HCT116 (cell line): ENCODE data around the gene CHRNA4. TPM values are rescaled to one million over a fixed set of nuclear protein-coding genes. Genes with fewer than 3 reads are reported as not detected.

Experiments used
- ATAC-seq: fragments of 200-7000 bp; cut with Tn5 transposase; 2 replicates; pipeline ENCODE4 v1.9.1; 2020; ENCODE audit warnings: mild to moderate bottlenecking, moderate library complexity
- BruUV-seq: library from RNA; stranded (reverse); fragments of 400-500 nt; replicated peaks from 2 replicates; lab custom pipeline; 2021; lab: Mats Ljungman, UMichigan
- CTCF ChIA-PET: fragments of 300-600 bp; sonication (Branson Sonifier 250); formaldehyde crosslinking; loops from one replicate; lab custom pipeline; 2021; ENCODE audit warnings: antibody characterized with exemption; lab: Charles Lee
- POLR2A ChIA-PET: fragments of 300-600, 350-600 bp; sonication (Branson Sonifier 250); formaldehyde crosslinking; loops from one replicate; lab custom pipeline; 2021; ENCODE audit warnings: antibody characterized with exemption; lab: Charles Lee
- RAD21 ChIA-PET, 2 experiments: fragments of 300-600 bp; sonication (Branson Sonifier 250); formaldehyde crosslinking; loops; one replicate each; lab custom pipeline; 2023; ENCODE audit warnings: low total read pairs in 2 of 2; ENCODE audit not compliant: uncharacterized antibody in 2 of 2, unreplicated experiment in 2 of 2, low non-redundant PET in 1 of 2; lab: Charles Lee
- DNase-seq: peaks from one replicate; pipeline ENCODE4 v3.0.0-alpha.2; 2010; ENCODE audit warnings: low read depth, low spot score
- H2AFZ ChIP-seq: fragments of 200-600 bp; shearing (Covaris generic), sonication (generic); 2 replicates; pipeline ENCODE4 v1.6.1; 2017; ENCODE audit warnings: low read depth, mixed run types, mixed read lengths, antibody characterized with exemption, low read length; ENCODE audit not compliant: poor library complexity, severe bottlenecking
- H3K27ac ChIP-seq: 2 replicates; pipeline ENCODE4 v1.5.1; 2012; ENCODE audit warnings: low read depth, low read length
- H3K27me3 ChIP-seq: fragments of 200-600 bp; sonication (generic); 2 replicates; pipeline ENCODE4 v1.6.1; 2016; ENCODE audit warnings: mixed run types, low read length, mixed read lengths; ENCODE audit not compliant: insufficient read depth
- H3K36me3 ChIP-seq, 2 experiments: fragments of 200-500 bp in 1 of 2; fragments of 200-600 bp in 1 of 2; sonication (Bioruptor generic) in 1 of 2; sonication (generic) in 1 of 2; 2 replicates each; pipeline versions ENCODE4 v1.5.1 to v1.6.1; 2014 to 2016; ENCODE audit warnings: low read length in 2 of 2, inconsistent platforms in 1 of 2, mixed read lengths in 1 of 2, mixed run types in 1 of 2; ENCODE audit not compliant: insufficient read depth in 2 of 2, control insufficient read depth in 1 of 2
- H3K4me1 ChIP-seq, 2 experiments: fragments of 200-600 bp in 1 of 2; sonication (generic) in 1 of 2; 2 replicates each; pipeline versions ENCODE4 v1.5.1 to v1.6.1; 2012 to 2017; ENCODE audit warnings: low read length in 2 of 2, inconsistent platforms in 1 of 2, mild to moderate bottlenecking in 1 of 2, mixed read lengths in 1 of 2, mixed run types in 1 of 2, moderate library complexity in 1 of 2; ENCODE audit not compliant: insufficient read depth in 2 of 2, control insufficient read depth in 1 of 2
- H3K4me2 ChIP-seq: fragments of 200-600 bp; sonication (generic); 2 replicates; pipeline ENCODE4 v1.6.1; 2017; ENCODE audit warnings: mixed run types, low read length, mixed read lengths
- H3K4me3 ChIP-seq, 2 experiments: fragments of 200-600 bp in 1 of 2; sonication (generic) in 1 of 2; replicated peaks in 1 of 2; 2 replicates each; pipeline ENCODE4 v1.5.1; 2011 to 2016; ENCODE audit warnings: low read length in 2 of 2, control low read depth in 1 of 2, low read depth in 1 of 2, mild to moderate bottlenecking in 1 of 2, mixed read lengths in 1 of 2, mixed run types in 1 of 2
- H3K79me2 ChIP-seq: fragments of 200-600 bp; sonication (generic); 2 replicates; pipeline ENCODE4 v1.6.1; 2017; ENCODE audit warnings: mild to moderate bottlenecking, mixed run types, low read length, moderate library complexity, mixed read lengths; ENCODE audit not compliant: insufficient read depth
- H3K9ac ChIP-seq: fragments of 200-600 bp; sonication (generic); 2 replicates; pipeline ENCODE4 v1.6.1; 2016; ENCODE audit warnings: low read length, mixed read lengths
- H3K9me2 ChIP-seq: fragments of 200-600 bp; sonication (generic), shearing (Covaris generic); 2 replicates; pipeline ENCODE4 v1.6.1; 2017; ENCODE audit warnings: mixed run types, mild to moderate bottlenecking, moderate library complexity; ENCODE audit not compliant: insufficient read depth
- H3K9me3 ChIP-seq, 2 experiments: fragments of 200-500 bp in 1 of 2; fragments of 200-600 bp in 1 of 2; sonication (Bioruptor generic) in 1 of 2; sonication (generic) in 1 of 2; 2 replicates each; pipeline ENCODE4 v1.6.1; 2014 to 2017; ENCODE audit warnings: low read length in 2 of 2, mixed read lengths in 2 of 2, inconsistent platforms in 1 of 2, low read depth in 1 of 2, mild to moderate bottlenecking in 1 of 2, mixed run types in 1 of 2, moderate library complexity in 1 of 2; ENCODE audit not compliant: control insufficient read depth in 1 of 2, insufficient read depth in 1 of 2
- H4K20me1 ChIP-seq: fragments of 200-600 bp; sonication (generic), shearing (Covaris generic); 2 replicates; pipeline ENCODE4 v1.6.1; 2017; ENCODE audit warnings: mixed run types, mild to moderate bottlenecking, moderate library complexity; ENCODE audit not compliant: insufficient read depth
- ATF3 ChIP-seq: IDR thresholded peaks from 2 replicates; pipeline ENCODE4 v1.6.1; 2012
- CEBPB ChIP-seq: IDR thresholded peaks from 2 replicates; pipeline ENCODE4 v1.6.1; 2012; ENCODE audit warnings: low read depth
- EGR1 ChIP-seq: IDR thresholded peaks from 2 replicates; pipeline ENCODE4 v1.6.1; 2012; ENCODE audit warnings: low read depth
- EZH2 ChIP-seq: fragments of 200-600 bp; sonication (generic); IDR thresholded peaks from 2 replicates; pipeline ENCODE4 v1.6.1; 2017; ENCODE audit warnings: antibody characterized with exemption, mixed run types
- JUND ChIP-seq: IDR thresholded peaks from 2 replicates; pipeline ENCODE4 v1.6.1; 2012
- MAX ChIP-seq: IDR thresholded peaks from 2 replicates; pipeline ENCODE4 v1.6.1; 2012
- POLR2AphosphoS5 ChIP-seq: IDR thresholded peaks from 2 replicates; pipeline ENCODE4 v1.6.1; 2011; ENCODE audit warnings: mild to moderate bottlenecking, low read depth, low read length, moderate library complexity
- RAD21 ChIP-seq: IDR thresholded peaks from 2 replicates; pipeline ENCODE4 v1.6.1; 2012; ENCODE audit warnings: low read depth, mild to moderate bottlenecking
- SP1 ChIP-seq: IDR thresholded peaks from 2 replicates; pipeline ENCODE4 v1.6.1; 2012; ENCODE audit warnings: low read depth
- SRF ChIP-seq: IDR thresholded peaks from 2 replicates; pipeline ENCODE4 v1.6.1; 2012; ENCODE audit warnings: low read depth
- ZFX ChIP-seq: fragments of 450-650 bp; IDR thresholded peaks from 2 replicates; pipeline ENCODE4 v1.6.1; 2017
- ZNF274 ChIP-seq: fragments of 200-500 bp; sonication (Bioruptor generic); IDR thresholded peaks from 2 replicates; pipeline ENCODE4 v1.6.1; 2014; ENCODE audit warnings: mild to moderate bottlenecking, low read depth, low read length, inconsistent platforms
- intact Hi-C: fragments of 100-400 bp; cut with micrococcal nuclease; formaldehyde crosslinking; loops from 2 replicates; pipeline ENCODE4 v1.10.0; 2022
- total RNA-seq: library from RNA; stranded (reverse); gene quantifications from one replicate; pipeline ENCODE4 v1.2.1, GENCODE V29; 2021; ENCODE audit not compliant: unreplicated experiment
- TF ChIP-seq, protein P1 (sequence below): IDR thresholded peaks from 2 replicates; pipeline ENCODE4 v1.6.1; 2011; ENCODE audit warnings: mild to moderate bottlenecking, low read length, moderate library complexity; ENCODE audit not compliant: insufficient replicate concordance; ENCODE audit errors: extremely low read depth
- TF ChIP-seq, protein P2 (sequence below): IDR thresholded peaks from 2 replicates; pipeline ENCODE4 v1.6.1; 2012; ENCODE audit warnings: low read depth

Gene CHRNA4
- total RNA-seq, 1 experiment from 2014 or later: not detected

- H3K9me3 ChIP-seq: peaks cover 3 to 4% of the 10 kb centered on the region in 2 experiments; a peak in 1 of 4 replicates
- H3K4me3 ChIP-seq: no peak overlapping the region
- no peaks in the 10 kb centered on the region for H3K36me3 ChIP-seq
- no peak for DNase-seq
- no peaks in the 10 kb centered on the region for H3K79me2 ChIP-seq
- ChIA-PET POLR2A (no interaction called here), CTCF (no interaction called here), RAD21 (no interaction called here)
- intact Hi-C loops: no loop called here
- BruUV-seq: no TSS peak
- TF ChIP-seq MAX: no peak
- TF ChIP-seq ZNF274: no peak
- TF ChIP-seq, protein P1, sequence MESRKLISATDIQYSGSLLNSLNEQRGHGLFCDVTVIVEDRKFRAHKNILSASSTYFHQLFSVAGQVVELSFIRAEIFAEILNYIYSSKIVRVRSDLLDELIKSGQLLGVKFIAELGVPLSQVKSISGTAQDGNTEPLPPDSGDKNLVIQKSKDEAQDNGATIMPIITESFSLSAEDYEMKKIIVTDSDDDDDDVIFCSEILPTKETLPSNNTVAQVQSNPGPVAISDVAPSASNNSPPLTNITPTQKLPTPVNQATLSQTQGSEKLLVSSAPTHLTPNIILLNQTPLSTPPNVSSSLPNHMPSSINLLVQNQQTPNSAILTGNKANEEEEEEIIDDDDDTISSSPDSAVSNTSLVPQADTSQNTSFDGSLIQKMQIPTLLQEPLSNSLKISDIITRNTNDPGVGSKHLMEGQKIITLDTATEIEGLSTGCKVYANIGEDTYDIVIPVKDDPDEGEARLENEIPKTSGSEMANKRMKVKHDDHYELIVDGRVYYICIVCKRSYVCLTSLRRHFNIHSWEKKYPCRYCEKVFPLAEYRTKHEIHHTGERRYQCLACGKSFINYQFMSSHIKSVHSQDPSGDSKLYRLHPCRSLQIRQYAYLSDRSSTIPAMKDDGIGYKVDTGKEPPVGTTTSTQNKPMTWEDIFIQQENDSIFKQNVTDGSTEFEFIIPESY: no peak
- no peaks in the 10 kb centered on the region for H3K9me2 ChIP-seq
- H4K20me1 ChIP-seq: no peaks in the 10 kb centered on the region
- H3K4me1 ChIP-seq: no peaks in the 10 kb centered on the region
- H2AFZ ChIP-seq: no peak overlapping the region
- no peak overlapping the region for H3K4me2 ChIP-seq
- no peaks in the 10 kb centered on the region for H3K27me3 ChIP-seq
- H3K27ac ChIP-seq: no peak overlapping the region
- H3K9ac ChIP-seq: no peak overlapping the region
- no peak for ATAC-seq
These were observed 29.3 kb downstream of the CHRNA4 start for GRCh38 chr20:63331741-63332400.

GRCh38 chr20:63330940-63331339 is 30.2 kb downstream of the CHRNA4 start:
- no peaks in the 10 kb centered on the region for H3K79me2 ChIP-seq
- ChIA-PET RAD21 (no interaction called here), POLR2A (no interaction called here), CTCF (no interaction called here)
- DNase-seq (no peak), ATAC-seq (no peak)
- H3K4me3 ChIP-seq: no peak overlapping the region
- peaks cover 3 to 4% of the 10 kb centered on the region in 2 experiments; a peak in 1 of 4 replicates for H3K9me3 ChIP-seq
- intact Hi-C loops: no loop called here
- H3K27me3 ChIP-seq: no peaks in the 10 kb centered on the region
- no peak overlapping the region for H3K27ac ChIP-seq
- no peak overlapping the region for H2AFZ ChIP-seq
- BruUV-seq: no TSS peak
- no peaks in the 10 kb centered on the region for H4K20me1 ChIP-seq
- H3K9me2 ChIP-seq: no peaks in the 10 kb centered on the region
- no peak overlapping the region for H3K4me2 ChIP-seq
- no peak overlapping the region for H3K9ac ChIP-seq
- peaks cover 0 to 8% of the 10 kb centered on the region in 2 experiments; a peak in 2 of 4 replicates for H3K4me1 ChIP-seq
- no peaks in the 10 kb centered on the region for H3K36me3 ChIP-seq
- TF ChIP-seq ATF3 (no peak), SP1 (no peak), MAX (no peak), JUND (no peak), CEBPB (no peak), EGR1 (no peak), EZH2 (no peak), SRF (no peak), POLR2AphosphoS5 (no peak), ZFX (no peak), RAD21 (no peak)
- TF ChIP-seq, protein P2, sequence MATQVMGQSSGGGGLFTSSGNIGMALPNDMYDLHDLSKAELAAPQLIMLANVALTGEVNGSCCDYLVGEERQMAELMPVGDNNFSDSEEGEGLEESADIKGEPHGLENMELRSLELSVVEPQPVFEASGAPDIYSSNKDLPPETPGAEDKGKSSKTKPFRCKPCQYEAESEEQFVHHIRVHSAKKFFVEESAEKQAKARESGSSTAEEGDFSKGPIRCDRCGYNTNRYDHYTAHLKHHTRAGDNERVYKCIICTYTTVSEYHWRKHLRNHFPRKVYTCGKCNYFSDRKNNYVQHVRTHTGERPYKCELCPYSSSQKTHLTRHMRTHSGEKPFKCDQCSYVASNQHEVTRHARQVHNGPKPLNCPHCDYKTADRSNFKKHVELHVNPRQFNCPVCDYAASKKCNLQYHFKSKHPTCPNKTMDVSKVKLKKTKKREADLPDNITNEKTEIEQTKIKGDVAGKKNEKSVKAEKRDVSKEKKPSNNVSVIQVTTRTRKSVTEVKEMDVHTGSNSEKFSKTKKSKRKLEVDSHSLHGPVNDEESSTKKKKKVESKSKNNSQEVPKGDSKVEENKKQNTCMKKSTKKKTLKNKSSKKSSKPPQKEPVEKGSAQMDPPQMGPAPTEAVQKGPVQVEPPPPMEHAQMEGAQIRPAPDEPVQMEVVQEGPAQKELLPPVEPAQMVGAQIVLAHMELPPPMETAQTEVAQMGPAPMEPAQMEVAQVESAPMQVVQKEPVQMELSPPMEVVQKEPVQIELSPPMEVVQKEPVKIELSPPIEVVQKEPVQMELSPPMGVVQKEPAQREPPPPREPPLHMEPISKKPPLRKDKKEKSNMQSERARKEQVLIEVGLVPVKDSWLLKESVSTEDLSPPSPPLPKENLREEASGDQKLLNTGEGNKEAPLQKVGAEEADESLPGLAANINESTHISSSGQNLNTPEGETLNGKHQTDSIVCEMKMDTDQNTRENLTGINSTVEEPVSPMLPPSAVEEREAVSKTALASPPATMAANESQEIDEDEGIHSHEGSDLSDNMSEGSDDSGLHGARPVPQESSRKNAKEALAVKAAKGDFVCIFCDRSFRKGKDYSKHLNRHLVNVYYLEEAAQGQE: no peak
